ENCODE results near the gene KRT7.

- TF ChIP-seq EP300 (IDR thresholded peaks at IDR 0.05) (no peak), POLR2A (IDR thresholded peaks at IDR 0.05) (no peak)
- TF ChIP-seq, protein P1, sequence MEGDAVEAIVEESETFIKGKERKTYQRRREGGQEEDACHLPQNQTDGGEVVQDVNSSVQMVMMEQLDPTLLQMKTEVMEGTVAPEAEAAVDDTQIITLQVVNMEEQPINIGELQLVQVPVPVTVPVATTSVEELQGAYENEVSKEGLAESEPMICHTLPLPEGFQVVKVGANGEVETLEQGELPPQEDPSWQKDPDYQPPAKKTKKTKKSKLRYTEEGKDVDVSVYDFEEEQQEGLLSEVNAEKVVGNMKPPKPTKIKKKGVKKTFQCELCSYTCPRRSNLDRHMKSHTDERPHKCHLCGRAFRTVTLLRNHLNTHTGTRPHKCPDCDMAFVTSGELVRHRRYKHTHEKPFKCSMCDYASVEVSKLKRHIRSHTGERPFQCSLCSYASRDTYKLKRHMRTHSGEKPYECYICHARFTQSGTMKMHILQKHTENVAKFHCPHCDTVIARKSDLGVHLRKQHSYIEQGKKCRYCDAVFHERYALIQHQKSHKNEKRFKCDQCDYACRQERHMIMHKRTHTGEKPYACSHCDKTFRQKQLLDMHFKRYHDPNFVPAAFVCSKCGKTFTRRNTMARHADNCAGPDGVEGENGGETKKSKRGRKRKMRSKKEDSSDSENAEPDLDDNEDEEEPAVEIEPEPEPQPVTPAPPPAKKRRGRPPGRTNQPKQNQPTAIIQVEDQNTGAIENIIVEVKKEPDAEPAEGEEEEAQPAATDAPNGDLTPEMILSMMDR (IDR thresholded peaks at IDR 0.05): no peak
These were observed 4.7 kb upstream of the KRT7 start for GRCh38 chr12:52228366-52228765.

All from tibial nerve (tissue), 4 donors.